HG03460 (cell line): ENCODE data around the gene PPP1R12B.

ENCODE experiments used
- ATAC-seq: cut with Tn5 transposase; IDR thresholded peaks from one replicate; pipeline ENCODE4 v1.9.1; 2021; ENCODE audit not compliant: unreplicated experiment

The PPP1R12B gene, protein sequence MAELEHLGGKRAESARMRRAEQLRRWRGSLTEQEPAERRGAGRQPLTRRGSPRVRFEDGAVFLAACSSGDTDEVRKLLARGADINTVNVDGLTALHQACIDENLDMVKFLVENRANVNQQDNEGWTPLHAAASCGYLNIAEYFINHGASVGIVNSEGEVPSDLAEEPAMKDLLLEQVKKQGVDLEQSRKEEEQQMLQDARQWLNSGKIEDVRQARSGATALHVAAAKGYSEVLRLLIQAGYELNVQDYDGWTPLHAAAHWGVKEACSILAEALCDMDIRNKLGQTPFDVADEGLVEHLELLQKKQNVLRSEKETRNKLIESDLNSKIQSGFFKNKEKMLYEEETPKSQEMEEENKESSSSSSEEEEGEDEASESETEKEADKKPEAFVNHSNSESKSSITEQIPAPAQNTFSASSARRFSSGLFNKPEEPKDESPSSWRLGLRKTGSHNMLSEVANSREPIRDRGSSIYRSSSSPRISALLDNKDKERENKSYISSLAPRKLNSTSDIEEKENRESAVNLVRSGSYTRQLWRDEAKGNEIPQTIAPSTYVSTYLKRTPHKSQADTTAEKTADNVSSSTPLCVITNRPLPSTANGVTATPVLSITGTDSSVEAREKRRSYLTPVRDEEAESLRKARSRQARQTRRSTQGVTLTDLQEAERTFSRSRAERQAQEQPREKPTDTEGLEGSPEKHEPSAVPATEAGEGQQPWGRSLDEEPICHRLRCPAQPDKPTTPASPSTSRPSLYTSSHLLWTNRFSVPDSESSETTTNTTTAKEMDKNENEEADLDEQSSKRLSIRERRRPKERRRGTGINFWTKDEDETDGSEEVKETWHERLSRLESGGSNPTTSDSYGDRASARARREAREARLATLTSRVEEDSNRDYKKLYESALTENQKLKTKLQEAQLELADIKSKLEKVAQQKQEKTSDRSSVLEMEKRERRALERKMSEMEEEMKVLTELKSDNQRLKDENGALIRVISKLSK

DNA sequence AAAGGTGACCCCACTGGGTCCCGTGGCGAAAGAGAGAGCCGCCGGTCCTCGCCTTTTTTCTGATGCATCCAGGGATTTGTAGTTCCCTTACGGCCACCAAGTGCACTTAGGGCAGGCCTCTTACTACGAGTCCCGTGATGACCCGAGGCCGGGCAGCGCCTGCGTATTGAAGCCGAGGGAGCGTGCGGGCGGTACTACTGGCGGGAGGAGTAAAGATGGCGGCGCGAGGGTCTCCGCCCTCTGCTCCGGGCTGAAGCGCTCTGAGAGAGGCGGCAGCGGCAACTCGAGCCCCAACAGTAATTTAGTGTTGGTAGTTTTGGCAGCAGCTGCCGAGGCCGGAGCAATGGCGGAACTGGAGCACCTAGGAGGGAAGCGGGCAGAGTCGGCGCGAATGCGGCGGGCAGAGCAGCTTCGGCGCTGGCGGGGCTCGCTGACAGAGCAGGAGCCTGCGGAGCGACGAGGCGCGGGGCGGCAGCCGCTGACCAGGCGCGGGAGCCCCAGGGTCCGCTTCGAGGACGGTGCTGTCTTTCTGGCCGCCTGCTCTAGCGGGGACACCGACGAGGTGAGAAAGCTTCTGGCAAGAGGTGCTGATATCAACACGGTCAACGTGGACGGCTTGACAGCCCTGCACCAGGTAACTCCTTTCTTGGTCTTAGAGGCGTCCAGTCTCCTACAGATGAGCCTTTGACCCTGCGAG, at the start of gene PPP1R12B:
TSS of gene PPP1R12B (plus strand) at position 191 of the 697 bp plus-strand sequence. CDS start at position 344, 153 bp downstream.
- ATAC-seq, result peak; percentile 96

DNA sequence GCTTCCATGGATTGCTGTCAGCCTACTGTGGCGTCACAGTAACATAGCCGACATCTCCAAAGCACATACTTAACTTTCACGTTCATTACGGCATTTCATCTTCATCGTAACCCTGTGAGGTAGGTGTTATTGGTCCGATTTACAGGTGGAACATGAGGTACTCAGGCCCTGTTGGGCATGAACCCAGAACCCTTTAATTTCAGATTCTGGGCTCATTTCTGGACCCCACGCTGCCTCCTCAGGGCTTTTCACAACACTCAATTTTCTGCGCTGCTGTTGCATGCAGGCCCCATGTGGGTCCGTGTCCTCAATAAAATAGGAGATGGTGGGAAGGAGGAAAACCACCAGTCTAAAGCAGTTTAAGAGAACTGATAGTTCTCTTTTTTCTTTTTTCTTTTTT, 46.3 kb upstream of the PPP1R12B start:
- ATAC-seq, result no peak

DNA sequence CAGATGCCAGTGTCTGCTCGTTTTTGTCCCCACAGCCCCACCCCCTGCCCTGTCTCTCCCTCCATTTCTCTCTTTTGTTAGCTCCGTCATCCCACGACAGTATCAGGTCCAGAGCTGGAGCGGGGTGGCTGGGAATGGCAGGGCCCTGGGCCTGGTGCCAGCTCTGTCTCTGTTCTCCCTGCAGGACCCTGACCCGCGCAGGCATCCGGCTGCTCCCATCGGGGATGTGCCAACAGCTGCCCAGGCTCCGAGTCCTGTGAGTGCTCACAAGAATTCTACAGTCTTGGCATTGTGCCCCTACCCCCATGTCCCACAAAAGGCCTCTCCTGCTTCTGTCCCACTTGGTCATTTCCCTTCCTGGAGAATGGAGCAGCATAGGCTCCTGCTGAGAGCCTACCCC, 44.1 kb upstream of the PPP1R12B start:
- no peak for ATAC-seq

DNA sequence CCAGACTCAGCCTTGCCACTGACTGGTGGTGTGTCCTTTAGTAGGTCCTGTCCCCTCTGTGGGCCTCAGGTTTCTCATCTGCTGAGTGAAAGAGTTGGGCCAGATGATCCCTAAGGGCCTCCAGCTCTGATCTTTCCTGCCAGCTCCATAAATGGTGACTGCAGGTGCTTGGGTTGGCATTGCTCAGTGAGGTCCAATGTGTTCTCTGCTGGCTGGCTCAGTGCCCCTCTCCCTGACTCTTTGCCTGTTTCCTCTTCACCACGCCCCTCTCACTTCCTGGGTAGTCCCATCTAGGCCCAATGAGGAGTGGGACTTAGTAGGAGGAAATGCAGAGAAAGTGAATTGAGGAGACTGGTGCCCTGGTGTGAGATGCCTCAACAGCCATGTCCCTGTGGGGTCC, 43.3 kb upstream of the PPP1R12B start:
- no peak for ATAC-seq

DNA sequence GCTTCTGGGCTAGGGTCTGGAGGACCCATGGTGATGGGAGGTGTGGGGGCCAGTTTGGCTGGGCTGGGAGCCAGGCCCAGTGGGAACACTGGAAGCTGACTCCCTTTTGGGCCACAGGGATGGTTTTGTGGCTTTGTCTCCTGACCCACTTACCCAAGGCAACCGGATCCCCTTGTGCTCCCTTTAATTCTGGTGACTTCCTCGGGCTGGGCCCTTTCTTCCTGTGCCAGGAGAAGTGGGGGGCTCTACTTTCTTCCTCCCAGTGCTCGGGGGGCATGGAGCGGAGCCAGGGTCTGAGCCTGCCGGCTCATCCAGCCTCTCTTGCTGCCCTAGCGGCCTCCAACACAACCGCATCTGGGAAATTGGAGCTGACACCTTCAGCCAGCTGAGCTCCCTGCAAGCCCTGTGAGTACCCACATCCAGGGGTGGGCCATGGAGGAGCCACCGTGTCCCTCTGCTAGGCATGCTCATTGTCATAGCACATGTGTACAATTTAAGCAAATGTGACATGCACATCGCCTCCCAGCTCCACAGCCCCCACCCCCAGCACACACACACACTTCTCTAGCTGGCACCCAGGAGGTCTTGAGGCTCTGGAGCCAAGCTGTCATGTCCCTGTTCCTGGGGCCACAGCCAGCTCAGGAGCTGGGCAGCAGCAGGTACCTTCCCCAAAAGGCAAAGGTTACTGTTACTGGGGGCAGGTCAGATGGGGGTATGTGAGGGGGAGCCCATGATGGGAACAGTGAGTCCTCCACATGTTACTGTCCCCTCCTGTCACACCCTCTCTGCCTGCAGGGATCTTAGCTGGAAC, 41.8 kb upstream of the PPP1R12B start:
- no peak for ATAC-seq

DNA sequence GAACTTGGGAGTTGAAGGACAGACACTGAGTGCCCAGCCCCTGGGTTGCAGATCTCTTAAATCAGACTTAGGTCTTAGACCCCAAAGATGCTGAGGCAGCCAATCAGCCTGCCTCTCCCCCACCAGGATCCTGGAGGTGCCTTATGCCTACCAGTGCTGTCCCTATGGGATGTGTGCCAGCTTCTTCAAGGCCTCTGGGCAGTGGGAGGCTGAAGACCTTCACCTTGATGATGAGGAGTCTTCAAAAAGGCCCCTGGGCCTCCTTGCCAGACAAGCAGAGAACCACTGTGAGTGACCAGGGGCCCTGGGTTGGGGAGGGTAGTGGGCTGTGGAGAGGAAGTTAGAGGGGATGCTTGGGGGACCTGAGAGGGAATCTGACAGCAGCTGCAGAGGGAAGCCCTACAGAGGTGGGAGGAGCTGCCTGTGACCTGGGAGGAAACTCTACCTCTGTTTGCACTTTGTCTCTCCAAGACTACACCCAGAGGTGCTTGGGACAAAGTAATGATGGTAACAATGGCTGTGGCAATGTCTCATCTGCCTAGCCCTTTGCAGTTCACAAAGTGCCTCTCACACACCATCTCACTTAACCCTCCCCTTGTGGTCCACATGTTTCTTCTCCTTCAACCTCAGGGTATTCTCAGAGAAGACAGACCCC, 38.3 kb upstream of the PPP1R12B start:
- ATAC-seq, result no peak

DNA sequence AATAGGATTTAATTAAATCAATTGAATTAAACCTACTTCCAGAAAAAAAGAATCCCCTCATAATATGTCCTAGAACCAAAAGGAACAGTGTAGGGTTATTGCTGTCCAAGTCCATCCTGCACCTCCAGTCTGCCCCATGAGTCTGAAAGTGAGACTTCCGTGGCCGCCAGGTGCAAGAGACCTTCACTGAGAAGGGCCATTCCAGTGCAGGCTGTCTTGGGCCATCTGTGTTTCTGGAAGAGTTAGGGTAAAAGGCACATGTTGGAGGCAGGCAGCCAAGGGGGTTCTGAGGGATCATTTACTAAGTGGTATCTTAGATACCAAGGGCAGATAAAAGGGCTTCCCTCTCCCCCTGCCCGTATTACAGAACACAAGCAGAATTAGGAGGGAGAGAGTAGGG, 37.8 kb upstream of the PPP1R12B start:
- no peak for ATAC-seq

DNA sequence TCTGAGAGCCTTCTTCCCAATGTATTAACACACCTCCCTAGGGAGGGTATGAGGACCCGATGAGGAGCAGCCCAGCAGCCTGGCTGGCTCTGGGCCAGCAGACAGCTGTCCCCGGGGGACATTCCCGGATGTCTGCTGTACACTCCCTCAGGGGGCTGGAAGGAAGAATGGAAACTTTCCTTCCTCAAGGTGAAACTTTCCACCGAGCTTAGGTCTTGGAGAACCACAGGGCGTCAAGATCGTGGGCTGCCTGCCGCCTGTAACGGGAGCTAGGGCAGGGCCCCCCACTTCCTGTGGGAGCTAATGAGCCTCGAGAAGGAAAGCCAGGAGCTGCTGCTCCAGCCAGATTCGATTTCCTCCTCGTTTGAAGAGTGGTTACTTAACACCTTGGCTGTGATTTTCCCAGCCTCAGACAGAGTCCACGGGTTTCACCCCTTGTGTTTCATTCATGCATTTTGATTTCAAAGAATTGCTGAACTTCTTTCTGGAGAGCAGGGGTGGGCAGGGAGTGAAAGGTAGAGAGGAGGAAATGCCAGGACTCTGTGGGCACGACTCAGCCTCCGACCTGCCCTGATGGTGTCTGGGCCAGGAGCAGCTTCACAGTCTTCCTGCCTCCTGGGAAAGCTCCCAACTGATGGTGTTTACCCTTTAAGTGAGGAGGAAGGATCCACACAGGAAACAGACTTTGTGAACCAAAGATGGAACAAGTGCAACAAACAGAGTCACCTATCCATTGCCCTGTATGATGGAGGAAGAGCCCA, 36.4 kb upstream of the PPP1R12B start:
- no peak for ATAC-seq

DNA sequence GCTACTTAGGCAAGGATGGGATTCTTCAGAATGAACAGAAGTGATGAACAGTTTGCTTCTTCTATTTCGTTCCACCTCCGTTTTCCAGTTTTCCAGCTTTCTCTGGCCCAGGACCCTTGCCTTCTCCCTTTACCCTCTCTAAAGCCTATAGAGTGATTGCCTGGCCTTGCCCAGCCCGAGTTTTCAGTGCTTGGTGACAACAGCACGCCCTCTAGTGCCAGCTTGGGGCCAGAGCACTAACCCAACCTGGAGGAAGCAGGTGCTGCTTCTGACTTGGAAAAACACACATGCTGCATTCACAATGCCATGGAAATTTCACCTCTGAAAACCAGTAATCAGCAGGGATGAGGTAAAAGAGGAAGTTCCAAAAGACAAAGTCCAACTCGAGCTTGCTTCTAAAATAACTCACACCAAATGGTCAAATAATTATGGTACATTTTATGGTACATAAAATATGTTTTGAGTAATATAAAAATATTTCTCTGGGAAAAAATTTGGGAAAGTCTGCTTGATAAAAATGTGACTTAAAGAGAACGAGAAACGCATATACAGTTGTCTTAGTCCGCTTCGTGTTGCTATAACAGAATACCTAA, 32.8 kb upstream of the PPP1R12B start:
- peak; percentile 59 for ATAC-seq

DNA sequence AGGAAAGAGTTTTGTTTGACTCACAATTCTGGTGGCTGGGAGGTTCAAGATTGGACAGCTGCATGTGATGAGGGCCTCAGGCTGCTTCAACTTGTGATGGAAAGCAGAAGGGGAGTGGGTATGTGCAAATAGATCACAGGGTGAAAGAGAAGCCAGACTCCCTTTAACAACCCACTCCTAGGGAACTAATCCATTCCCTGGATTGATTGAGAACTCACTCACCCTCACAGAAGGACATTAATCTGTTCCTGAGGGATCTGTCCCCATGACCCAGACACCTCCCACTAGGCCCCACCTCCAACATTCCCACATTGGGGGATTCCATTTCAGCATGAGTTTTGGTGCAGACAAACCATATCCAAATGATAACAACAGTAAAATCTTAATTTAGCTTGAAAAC, 32.3 kb upstream of the PPP1R12B start:
- ATAC-seq, result no peak

DNA sequence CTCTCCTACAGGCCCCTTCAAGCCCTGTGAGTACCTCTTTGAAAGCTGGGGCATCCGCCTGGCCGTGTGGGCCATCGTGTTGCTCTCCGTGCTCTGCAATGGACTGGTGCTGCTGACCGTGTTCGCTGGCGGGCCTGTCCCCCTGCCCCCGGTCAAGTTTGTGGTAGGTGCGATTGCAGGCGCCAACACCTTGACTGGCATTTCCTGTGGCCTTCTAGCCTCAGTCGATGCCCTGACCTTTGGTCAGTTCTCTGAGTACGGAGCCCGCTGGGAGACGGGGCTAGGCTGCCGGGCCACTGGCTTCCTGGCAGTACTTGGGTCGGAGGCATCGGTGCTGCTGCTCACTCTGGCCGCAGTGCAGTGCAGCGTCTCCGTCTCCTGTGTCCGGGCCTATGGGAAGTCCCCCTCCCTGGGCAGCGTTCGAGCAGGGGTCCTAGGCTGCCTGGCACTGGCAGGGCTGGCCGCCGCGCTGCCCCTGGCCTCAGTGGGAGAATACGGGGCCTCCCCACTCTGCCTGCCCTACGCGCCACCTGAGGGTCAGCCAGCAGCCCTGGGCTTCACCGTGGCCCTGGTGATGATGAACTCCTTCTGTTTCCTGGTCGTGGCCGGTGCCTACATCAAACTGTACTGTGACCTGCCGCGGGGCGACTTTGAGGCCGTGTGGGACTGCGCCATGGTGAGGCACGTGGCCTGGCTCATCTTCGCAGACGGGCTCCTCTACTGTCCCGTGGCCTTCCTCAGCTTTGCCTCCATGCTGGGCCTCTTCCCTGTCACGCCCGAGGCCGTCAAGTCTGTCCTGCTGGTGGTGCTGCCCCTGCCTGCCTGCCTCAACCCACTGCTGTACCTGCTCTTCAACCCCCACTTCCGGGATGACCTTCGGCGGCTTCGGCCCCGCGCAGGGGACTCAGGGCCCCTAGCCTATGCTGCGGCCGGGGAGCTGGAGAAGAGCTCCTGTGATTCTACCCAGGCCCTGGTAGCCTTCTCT, 30.3 kb upstream of the PPP1R12B start:
- ATAC-seq, result no peak

DNA sequence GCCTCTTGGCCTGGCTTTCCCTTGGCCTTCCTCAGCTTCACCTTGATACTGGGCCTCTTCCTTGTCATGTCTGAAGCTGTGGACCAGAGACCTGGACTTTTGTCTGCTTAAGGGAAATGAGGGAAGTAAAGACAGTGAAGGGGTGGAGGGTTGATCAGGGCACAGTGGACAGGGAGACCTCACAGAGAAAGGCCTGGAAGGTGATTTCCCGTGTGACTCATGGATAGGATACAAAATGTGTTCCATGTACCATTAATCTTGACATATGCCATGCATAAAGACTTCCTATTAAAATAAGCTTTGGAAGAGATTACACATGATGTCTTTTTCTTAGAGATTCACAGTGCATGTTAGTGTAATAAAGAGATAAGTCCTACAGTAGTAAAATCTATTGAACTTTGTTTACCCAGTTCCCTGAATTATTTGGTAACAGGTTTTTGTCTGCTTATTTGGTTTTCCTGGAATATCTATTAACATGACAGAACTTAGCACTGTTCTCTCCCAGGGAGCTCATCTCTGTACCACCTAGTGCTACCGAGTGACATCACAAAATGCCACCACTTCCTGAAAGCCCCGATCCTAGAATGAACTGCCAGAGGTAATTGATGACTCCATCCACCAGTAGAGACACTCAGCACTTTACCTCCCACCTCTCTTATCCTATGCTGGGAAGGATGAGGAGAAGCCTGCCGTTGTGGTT, 29.0 kb upstream of the PPP1R12B start:
- no peak for ATAC-seq

DNA sequence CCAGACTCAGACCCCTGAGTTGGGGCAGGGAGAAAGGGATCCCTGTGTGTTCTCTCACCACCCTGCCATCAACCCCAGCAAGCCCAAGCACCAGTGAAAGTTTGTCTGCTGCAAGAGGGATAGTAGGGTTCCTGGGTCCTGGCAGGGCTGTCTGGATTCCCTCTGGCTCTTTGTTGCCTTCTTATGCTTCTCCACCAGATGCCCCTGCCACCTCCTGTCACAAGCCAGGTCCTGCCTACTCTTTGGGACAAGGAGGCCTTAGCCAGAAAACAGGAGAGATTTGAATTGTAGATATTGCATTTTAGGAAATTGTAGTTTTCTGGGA, 28.5 kb upstream of the PPP1R12B start:
- no peak for ATAC-seq

DNA sequence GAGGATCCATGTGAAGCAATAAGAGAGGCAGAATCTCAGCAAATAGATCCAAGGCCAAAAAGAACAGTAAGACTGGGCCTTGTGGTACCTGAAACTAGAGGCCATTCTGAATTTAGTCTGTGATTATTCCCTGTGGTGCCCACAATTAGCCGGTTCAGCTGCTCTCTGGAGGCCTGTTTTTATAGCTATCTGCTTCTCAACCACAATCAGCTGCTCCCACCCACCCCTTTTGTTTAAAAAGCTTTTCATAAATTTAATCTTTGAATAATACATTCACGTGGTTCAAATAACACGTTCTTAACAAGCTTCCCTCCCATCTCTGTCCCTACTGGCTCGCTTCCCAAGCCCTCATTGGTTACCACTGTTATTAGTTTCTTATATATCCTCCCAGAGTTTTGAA, 24.8 kb upstream of the PPP1R12B start:
- no peak for ATAC-seq

DNA sequence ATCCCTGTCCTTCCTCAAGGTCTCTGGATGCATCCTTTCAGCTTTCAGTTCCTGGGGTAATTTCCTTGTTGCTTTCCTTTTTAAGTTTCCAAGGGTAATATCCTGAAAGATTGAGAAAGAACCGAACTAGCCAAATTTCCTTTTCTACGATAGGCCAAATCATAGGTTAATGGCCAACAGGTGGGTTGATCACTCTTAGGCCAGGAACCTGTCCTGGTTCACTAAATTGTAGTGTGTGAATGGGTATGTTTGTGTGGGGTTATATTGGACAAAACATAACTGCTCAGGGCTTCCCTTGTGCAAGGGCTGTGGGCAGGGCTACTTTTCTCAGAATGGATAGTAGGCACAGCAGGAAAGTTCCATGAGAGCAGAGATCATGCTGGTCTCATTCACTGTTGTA, 23.9 kb upstream of the PPP1R12B start:
- no peak for ATAC-seq

DNA sequence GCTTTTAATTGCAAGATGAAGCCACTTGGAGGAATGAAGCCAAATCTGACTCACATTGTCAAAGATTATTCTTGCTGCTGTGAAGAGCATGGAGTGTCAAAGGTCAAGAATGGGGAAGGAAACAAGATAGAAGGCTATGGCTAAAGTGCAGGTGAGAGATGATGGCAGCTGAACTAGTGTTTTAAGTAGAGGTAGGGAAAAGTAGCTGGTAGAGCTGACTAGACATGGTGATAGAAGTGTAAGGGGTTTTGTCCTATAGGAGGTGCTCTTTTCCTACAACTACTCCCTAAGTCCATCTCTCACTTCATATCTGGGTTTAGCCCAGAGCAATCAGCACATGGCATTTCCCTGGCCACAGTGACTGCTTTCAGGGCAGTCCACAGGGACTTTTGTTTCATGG, 18.6 kb upstream of the PPP1R12B start:
- ATAC-seq, result no peak

DNA sequence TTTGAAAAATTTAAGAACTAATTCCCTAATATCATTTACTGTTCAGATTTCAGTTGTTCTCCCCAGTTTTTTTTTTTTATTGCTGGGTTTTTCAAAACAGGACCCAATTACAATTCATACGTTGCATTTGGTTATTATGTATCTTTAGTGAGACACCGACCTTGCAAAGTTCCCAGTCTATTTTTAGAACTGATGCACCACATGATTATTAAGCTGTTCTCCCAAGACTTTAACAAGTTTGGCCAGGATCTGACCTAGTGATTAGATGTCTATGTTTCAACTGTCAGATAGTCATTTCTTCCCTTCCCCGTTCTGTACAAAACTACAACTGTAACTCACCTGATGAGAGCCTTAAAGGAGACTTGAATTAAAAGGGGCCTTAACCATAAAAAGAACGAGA, 14.6 kb upstream of the PPP1R12B start:
- no peak for ATAC-seq
